GM12892 (cell line): Measurements from ENCODE around the gene KLHL6.

Experiments used
- POLR2A ChIP-seq: IDR thresholded peaks from 2 replicates; pipeline ENCODE4 v1.6.1; 2011; ENCODE audit warnings: low read depth, low read length, control low read depth
- POLR2AphosphoS5 ChIP-seq: IDR thresholded peaks from 2 replicates; pipeline ENCODE4 v1.6.1; 2011; ENCODE audit warnings: low read depth, low read length, control low read depth
- TAF1 ChIP-seq: IDR thresholded peaks from 2 replicates; pipeline ENCODE4 v1.6.1; 2011; ENCODE audit warnings: low read depth, mild to moderate bottlenecking, control low read depth, low read length, borderline replicate concordance

- TF ChIP-seq POLR2AphosphoS5 (no peak), POLR2A (no peak), TAF1 (no peak)
Measured at GRCh38 chr3:183502237-183503181, 53.0 kb downstream of the KLHL6 start.
